ENCODE results near the gene PHACTR3. TPM values are rescaled to one million over a fixed set of nuclear protein-coding genes. Genes with fewer than 3 reads are reported as not detected.

PHACTR3 gene
- total and polyA plus RNA-seq, 2 of the 8 experiments (the other 6 are each of a cell fraction or from before 2014, with no cell fraction given) = 0.05 to 0.13 TPM

DNA sequence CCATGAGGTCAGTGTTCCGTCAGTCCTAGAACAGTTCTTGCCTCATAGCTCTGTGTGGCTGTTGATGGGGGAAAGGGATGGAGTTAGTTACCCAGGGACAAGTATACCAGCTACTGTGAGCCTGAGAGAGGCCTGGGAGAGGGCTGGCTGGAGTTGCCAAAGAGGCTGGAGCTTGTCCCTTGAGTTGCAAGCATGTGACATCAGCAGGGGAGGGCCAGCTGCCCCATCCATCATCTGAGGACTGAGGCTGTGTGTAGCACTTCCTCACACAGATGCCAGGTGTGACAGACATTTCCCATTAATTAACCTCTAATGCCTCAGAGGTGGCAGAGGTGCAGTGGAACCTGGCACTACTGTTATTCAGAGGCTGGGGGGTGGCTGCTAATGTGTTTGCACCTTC lies 131.6 kb downstream of the PHACTR3 start:
- H3K79me2 ChIP-seq (ENCODE audit: control insufficient read depth in 1 of 2, insufficient read depth in 2 of 2, low read length in 2 of 2) = no peaks in the 10 kb centered on the region
- H3K23ac ChIP-seq (ENCODE audit: insufficient read length) = no peak overlapping the region
- H2BK20ac ChIP-seq (ENCODE audit: low read length) = no peak overlapping the region
- H2BK12ac ChIP-seq (ENCODE audit: low read depth, low read length) = no peak overlapping the region
- H3K4me3 ChIP-seq (ENCODE audit: extremely low read depth in 1 of 4, insufficient read depth in 2 of 4, low read depth in 3 of 4, low read length in 4 of 4) = no peak overlapping the region
- H3K14ac ChIP-seq (ENCODE audit: insufficient read length) = no peak overlapping the region
- WGBS, 2 experiments (ENCODE audit: extremely low coverage in 1 of 2, insufficient coverage in 1 of 2, insufficient read length in 1 of 2, insufficient replicate concordance in 2 of 2, low coverage in 1 of 2, low lambda C conversion rate in 2 of 2, missing lambda C conversion rate in 1 of 2) = 83% methylated on average over 1 of the region's 1 CpG; no CpG with 5 or more reads in 1 of the 2 experiments
- no peak overlapping the region for H3K56ac ChIP-seq (replicated peaks; ENCODE audit: insufficient read length, low read depth, low read length)
- H3K27me3 ChIP-seq (replicated peaks in 1 of 4; ENCODE audit: control insufficient read depth in 3 of 4, extremely low read depth in 1 of 4, insufficient read depth in 3 of 4, low read length in 3 of 4) = no peaks in the 10 kb centered on the region
- no peak overlapping the region for H4K5ac ChIP-seq (ENCODE audit: insufficient read length, low read depth, low read length)
- H4K8ac ChIP-seq (ENCODE audit: extremely low read depth, insufficient read depth, low read length) = no peak overlapping the region
- H3K4me1 ChIP-seq (replicated peaks in 1 of 4; ENCODE audit: control insufficient read depth in 3 of 4, insufficient read depth in 4 of 4, low read length in 3 of 4) = no peaks in the 10 kb centered on the region
- H3K36me3 ChIP-seq (ENCODE audit: control insufficient read depth in 2 of 4, insufficient read depth in 4 of 4, low read length in 3 of 4) = no peaks in the 10 kb centered on the region
- H3K9ac ChIP-seq (replicated peaks in 1 of 4; ENCODE audit: extremely low read depth in 1 of 4, low read depth in 3 of 4, low read length in 3 of 4) = no peak overlapping the region
- H2AK5ac ChIP-seq (ENCODE audit: low read depth, low read length) = no peak overlapping the region
- H3K9me3 ChIP-seq (ENCODE audit: insufficient read depth in 2 of 2, low read depth in 1 of 2, low read length in 1 of 2) = peaks cover 91 to 94% of the 10 kb centered on the region in 2 experiments
- H3K27ac ChIP-seq (ENCODE audit: low read depth, low read length) = no peak overlapping the region
- CTCF ChIA-PET (ENCODE audit: partially characterized antibody) = interaction anchor here (1.0 kb wide), 1 partner anchor 13 kb away, joined by 3 read pairs; no protein-coding TSS in a partner anchor
- POLR2A ChIA-PET (ENCODE audit: partially characterized antibody) = no interaction called here
- no peak overlapping the region for H2BK5ac ChIP-seq (ENCODE audit: low read depth, low read length)
- no peak for DNase-seq (ENCODE audit: low read depth in 1 of 2, low spot score in 2 of 2)
- no peaks in the 10 kb centered on the region for H4K20me1 ChIP-seq (replicated peaks in 1 of 2; ENCODE audit: control insufficient read depth in 1 of 2, insufficient read depth in 2 of 2, low read length in 2 of 2)
- H3K18ac ChIP-seq (ENCODE audit: extremely low read depth, low read length) = no peak overlapping the region
- H3K23me2 ChIP-seq (ENCODE audit: low read depth, low read length) = no peaks in the 10 kb centered on the region
- H2BK15ac ChIP-seq (ENCODE audit: low read length) = no peak overlapping the region
- no peak for TF ChIP-seq TAF1 (IDR thresholded peaks at IDR 0.05; ENCODE audit: low read depth, low read length)
- H3K4ac ChIP-seq (replicated peaks; ENCODE audit: insufficient read length, low read depth, low read length) = no peak overlapping the region
- FAIRE-seq = no peak
- no peaks in the 10 kb centered on the region for H3K79me1 ChIP-seq (ENCODE audit: low read depth, low read length)
- H2BK120ac ChIP-seq (replicated peaks; ENCODE audit: low read depth, low read length) = no peak overlapping the region
- no peak overlapping the region for H3K4me2 ChIP-seq (ENCODE audit: insufficient read depth in 1 of 2, low read depth in 2 of 2, low read length in 2 of 2)
- H4K91ac ChIP-seq (replicated peaks; ENCODE audit: insufficient read length, low read length) = no peak overlapping the region
- H2AFZ ChIP-seq (ENCODE audit: low read length) = no peak overlapping the region
